ENCODE measurements around the gene AGPAT1.
A peak's percentile ranks its signal among the peaks of the same experiment; 100 is the strongest.
"Not testable (repeated sequence)": the region's sequence is repeated elsewhere in the genome, so short reads cannot be mapped to it uniquely, and the experiment has no call there.

The AGPAT1 gene

GRCh38 chr6:32193096-32193495 lies 17.2 kb upstream of the AGPAT1 start:
- H3K27me3 Mint-ChIP-seq; H3K36me3 Mint-ChIP-seq (ENCODE audit: low read depth); H3K9me3 Mint-ChIP-seq: not testable (repeated sequence)
- H3K4me3 Mint-ChIP-seq, result peak overlapping the region; percentile 94
- peak overlapping the region; percentile 96 for H3K27ac Mint-ChIP-seq
- H3K4me1 Mint-ChIP-seq (ENCODE audit: low read depth), result peaks cover 63% of the 10 kb centered on the region

GRCh38 chr6:32192608-32193039 lies 16.7 kb upstream of the AGPAT1 start, which contains the start of gene GPSM3:
Gene GPSM3, minus strand, starts transcription at chr6:32192643. Its CDS starts 130 bp downstream, at chr6:32192513.
- H3K27me3 Mint-ChIP-seq, result no peaks in the 10 kb centered on the region
- H3K36me3 Mint-ChIP-seq (ENCODE audit: low read depth), result peaks cover 11% of the 10 kb centered on the region
- peaks cover 68% of the 10 kb centered on the region for H3K4me1 Mint-ChIP-seq (ENCODE audit: low read depth)
- no peaks in the 10 kb centered on the region for H3K9me3 Mint-ChIP-seq
- H3K27ac Mint-ChIP-seq, result peak within 1 kb of the TSS; percentile 96
- peak within 1 kb of the TSS; percentile 94 for H3K4me3 Mint-ChIP-seq

- Mint-ChIP-seq H3K36me3 (ENCODE audit: low read depth) (peaks cover 18% of the 10 kb centered on the region), H3K9me3 (no peaks in the 10 kb centered on the region), H3K27me3 (no peaks in the 10 kb centered on the region), H3K4me1 (ENCODE audit: low read depth) (peaks cover 72% of the 10 kb centered on the region), H3K27ac (peak overlapping the region; percentile 96), H3K4me3 (peak overlapping the region; percentile 94)
These were observed 16.1 kb upstream of the AGPAT1 start for GRCh38 chr6:32191696-32192607.

GRCh38 chr6:32190911-32191677 lies 15.2 kb upstream of the AGPAT1 start:
- Mint-ChIP-seq H3K9me3 (no peaks in the 10 kb centered on the region), H3K36me3 (ENCODE audit: low read depth) (peaks cover 26% of the 10 kb centered on the region), H3K4me3 (peak overlapping the region; percentile 94), H3K4me1 (ENCODE audit: low read depth) (peaks cover 73% of the 10 kb centered on the region), H3K27ac (peak overlapping the region; percentile 96), H3K27me3 (no peaks in the 10 kb centered on the region)

- Mint-ChIP-seq H3K27ac (peak within 1 kb of the TSS; percentile 96), H3K9me3 (no peaks in the 10 kb centered on the region), H3K36me3 (ENCODE audit: low read depth) (peaks cover 33% of the 10 kb centered on the region), H3K4me1 (ENCODE audit: low read depth) (peaks cover 80% of the 10 kb centered on the region), H3K4me3 (peak within 1 kb of the TSS; percentile 94), H3K27me3 (no peaks in the 10 kb centered on the region)
These were observed 14.4 kb upstream of the AGPAT1 start, which contains the start of gene PBX2 for GRCh38 chr6:32190054-32190851. Gene PBX2, minus strand, starts transcription at chr6:32190202. Its CDS starts 287 bp downstream, at chr6:32189915.

GRCh38 chr6:32189742-32190053 lies 13.8 kb upstream of the AGPAT1 start:
- no peaks in the 10 kb centered on the region for H3K9me3 Mint-ChIP-seq
- peaks cover 33% of the 10 kb centered on the region for H3K36me3 Mint-ChIP-seq (ENCODE audit: low read depth)
- peaks cover 74% of the 10 kb centered on the region for H3K4me1 Mint-ChIP-seq (ENCODE audit: low read depth)
- H3K27ac Mint-ChIP-seq, result peak overlapping the region; percentile 89
- H3K27me3 Mint-ChIP-seq, result no peaks in the 10 kb centered on the region
- peak overlapping the region; percentile 90 for H3K4me3 Mint-ChIP-seq

GRCh38 chr6:32189069-32189741 lies 13.3 kb upstream of the AGPAT1 start:
- peaks cover 33% of the 10 kb centered on the region for H3K36me3 Mint-ChIP-seq (ENCODE audit: low read depth)
- peak overlapping the region; percentile 89 for H3K27ac Mint-ChIP-seq
- H3K27me3 Mint-ChIP-seq, result no peaks in the 10 kb centered on the region
- H3K9me3 Mint-ChIP-seq, result no peaks in the 10 kb centered on the region
- peak overlapping the region; percentile 90 for H3K4me3 Mint-ChIP-seq
- peaks cover 69% of the 10 kb centered on the region for H3K4me1 Mint-ChIP-seq (ENCODE audit: low read depth)

- H3K27me3 Mint-ChIP-seq, result no peaks in the 10 kb centered on the region
- H3K27ac Mint-ChIP-seq, result peak overlapping the region; percentile 89
- no peaks in the 10 kb centered on the region for H3K9me3 Mint-ChIP-seq
- H3K36me3 Mint-ChIP-seq (ENCODE audit: low read depth), result peaks cover 34% of the 10 kb centered on the region
- H3K4me3 Mint-ChIP-seq, result peak overlapping the region; percentile 90
- peaks cover 65% of the 10 kb centered on the region for H3K4me1 Mint-ChIP-seq (ENCODE audit: low read depth)
These were observed 12.6 kb upstream of the AGPAT1 start for GRCh38 chr6:32188381-32189068.

GRCh38 chr6:32187725-32188380 lies 12.0 kb upstream of the AGPAT1 start:
- Mint-ChIP-seq H3K27ac (peak overlapping the region; percentile 90), H3K4me1 (ENCODE audit: low read depth) (peaks cover 65% of the 10 kb centered on the region), H3K36me3 (ENCODE audit: low read depth) (peaks cover 40% of the 10 kb centered on the region), H3K4me3 (peak overlapping the region; percentile 90)
- H3K27me3 Mint-ChIP-seq, H3K9me3 Mint-ChIP-seq: not testable (repeated sequence)

GRCh38 chr6:32187009-32187709 lies 11.3 kb upstream of the AGPAT1 start:
- Mint-ChIP-seq H3K9me3 (no peaks in the 10 kb centered on the region), H3K27me3 (no peaks in the 10 kb centered on the region), H3K4me3 (peak overlapping the region; percentile 90), H3K4me1 (ENCODE audit: low read depth) (peaks cover 67% of the 10 kb centered on the region), H3K36me3 (ENCODE audit: low read depth) (peaks cover 45% of the 10 kb centered on the region), H3K27ac (peak overlapping the region; percentile 90)

GRCh38 chr6:32186151-32186840 lies 10.4 kb upstream of the AGPAT1 start:
- Mint-ChIP-seq H3K4me3 (peak overlapping the region; percentile 90), H3K4me1 (ENCODE audit: low read depth) (peaks cover 60% of the 10 kb centered on the region), H3K27ac (peak overlapping the region; percentile 90), H3K36me3 (ENCODE audit: low read depth) (peaks cover 48% of the 10 kb centered on the region)
- H3K9me3 Mint-ChIP-seq, H3K27me3 Mint-ChIP-seq: not testable (repeated sequence)

GRCh38 chr6:32185681-32186131 lies 9.8 kb upstream of the AGPAT1 start:
- H3K36me3 Mint-ChIP-seq (ENCODE audit: low read depth), result peaks cover 52% of the 10 kb centered on the region
- H3K27ac Mint-ChIP-seq, result peak overlapping the region; percentile 90
- not testable (repeated sequence) for H3K4me3 Mint-ChIP-seq, H3K27me3 Mint-ChIP-seq, H3K9me3 Mint-ChIP-seq
- peaks cover 58% of the 10 kb centered on the region for H3K4me1 Mint-ChIP-seq (ENCODE audit: low read depth)
